Ramos (cell line): ENCODE measurements around the gene SUN1.
"Not testable (repeated sequence)": the region's sequence is repeated elsewhere in the genome, so short reads cannot be mapped to it uniquely, and the experiment has no call there.

Experiments
- in situ Hi-C: fragments of 300-500 bp; cut with MboI; formaldehyde crosslinking; loops from one replicate; pipeline ENCODE4 v1.14.3; 2022; ENCODE audit warnings: low sequenced_read_pairs; ENCODE audit not compliant: unreplicated experiment

The SUN1 gene

DNA sequence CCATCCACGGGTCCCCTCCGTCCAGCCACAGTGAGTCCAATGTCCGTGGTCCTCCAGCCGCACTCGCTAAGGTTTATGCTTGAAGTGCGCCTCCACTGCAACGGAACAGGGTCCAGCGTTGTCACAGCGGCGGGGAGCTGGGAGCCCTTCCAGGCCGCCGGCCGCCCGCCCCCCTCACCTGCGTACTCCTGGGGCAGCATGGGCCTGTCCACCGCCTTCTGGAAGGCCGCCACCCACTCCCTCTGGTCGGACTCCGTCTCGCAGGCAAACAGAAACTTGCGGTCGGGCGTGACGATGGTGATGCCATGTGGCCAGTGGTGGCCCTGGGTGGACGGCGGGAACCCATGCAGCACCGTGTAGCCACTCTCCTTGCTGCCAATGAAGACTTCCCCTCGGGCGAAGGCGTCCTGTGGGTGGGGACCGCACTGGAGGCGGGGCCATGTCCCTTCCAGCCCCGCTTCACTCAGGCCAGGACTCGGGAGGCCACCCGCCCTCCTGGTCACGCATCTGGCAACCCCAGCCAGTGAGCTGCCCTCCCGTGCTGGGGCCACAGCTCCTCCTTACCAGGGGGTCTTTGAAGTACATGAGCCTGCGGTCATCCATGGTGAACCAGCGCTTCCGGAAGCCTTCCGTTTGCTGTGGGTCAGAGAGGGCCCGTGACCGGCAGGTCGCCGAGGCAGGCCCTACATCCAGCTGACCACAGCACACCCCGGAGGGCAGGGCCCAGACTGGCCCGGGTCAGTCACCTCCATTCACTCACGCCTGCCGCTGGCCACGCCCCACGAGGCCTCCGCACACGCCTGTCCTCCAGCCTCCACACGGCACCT lies 66.8 kb downstream of the SUN1 start:
- in situ Hi-C loops = no loop called here

DNA sequence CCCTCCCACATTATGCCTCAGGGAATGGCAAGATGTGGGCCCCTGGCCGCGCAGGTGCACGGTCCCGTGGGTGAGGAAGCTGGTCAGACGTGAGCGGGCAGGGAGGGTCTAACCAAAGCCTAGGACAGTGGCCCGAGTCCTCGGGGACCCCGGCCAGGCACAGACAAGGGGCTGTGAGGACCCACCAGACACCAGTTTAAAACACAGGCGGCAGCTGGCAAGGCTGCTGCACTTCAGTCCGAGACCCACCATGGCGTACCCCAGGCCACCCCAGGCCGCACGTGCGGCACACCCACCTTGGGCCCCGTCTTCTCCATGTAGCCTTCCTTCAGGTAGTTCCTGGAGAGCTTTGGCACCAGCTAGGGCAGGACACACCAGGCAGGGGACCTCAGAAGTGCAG lies 67.5 kb downstream of the SUN1 start:
- in situ Hi-C loops = no loop called here

DNA sequence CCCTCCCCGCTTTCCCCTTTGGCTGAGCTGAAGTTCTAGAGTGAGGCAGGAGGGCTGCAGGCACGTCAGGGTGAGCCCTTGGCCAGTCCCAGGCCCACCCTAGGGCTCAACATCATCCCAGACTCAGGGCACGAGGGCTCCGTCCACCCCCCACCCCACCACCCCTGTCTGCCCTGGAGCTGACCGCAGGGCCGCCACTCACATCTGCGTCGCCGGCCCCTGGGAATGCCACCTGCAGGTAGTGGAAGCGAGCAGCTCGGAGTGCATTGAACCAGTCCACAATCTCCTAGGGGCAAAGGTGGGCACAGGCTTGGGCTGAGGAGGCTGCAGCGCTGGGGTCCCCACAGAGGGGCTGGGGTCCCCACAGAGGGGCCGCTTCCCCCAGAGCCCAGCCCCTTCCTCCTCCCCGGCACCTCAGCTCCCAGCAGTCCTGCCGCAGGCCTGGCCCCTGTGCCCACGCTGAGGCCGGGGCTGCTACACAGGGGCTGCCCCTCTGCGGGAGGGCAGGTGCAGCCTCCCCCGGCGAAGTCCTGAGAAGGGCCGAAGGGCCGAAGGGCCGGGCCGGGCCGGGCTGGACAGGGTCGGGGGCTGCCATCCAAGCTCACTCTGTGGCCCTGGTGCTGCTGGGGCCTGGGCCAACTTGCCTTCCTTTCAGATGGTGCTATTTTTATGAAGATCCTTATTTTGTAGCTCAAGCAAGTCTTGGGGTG lies 68.2 kb downstream of the SUN1 start:
- in situ Hi-C loops = no loop called here

DNA sequence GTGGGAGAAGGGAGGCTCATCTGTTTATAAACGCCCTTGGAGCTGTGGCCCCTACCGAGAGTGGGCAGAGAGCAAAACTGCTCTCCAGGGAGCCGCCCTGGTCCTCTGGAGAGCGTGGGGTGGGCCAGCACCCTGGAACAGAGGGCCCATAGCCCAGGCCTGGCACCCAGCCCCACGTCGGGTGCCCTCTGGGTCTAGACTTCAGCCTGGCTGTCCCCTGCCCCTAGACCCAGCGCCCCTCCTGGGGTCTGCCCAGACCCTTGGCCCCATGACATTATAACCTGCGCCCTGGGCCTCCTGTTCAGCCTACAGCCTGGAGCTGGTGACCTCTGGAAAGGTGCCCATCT lies 68.7 kb downstream of the SUN1 start:
- in situ Hi-C loops = no loop called here

DNA sequence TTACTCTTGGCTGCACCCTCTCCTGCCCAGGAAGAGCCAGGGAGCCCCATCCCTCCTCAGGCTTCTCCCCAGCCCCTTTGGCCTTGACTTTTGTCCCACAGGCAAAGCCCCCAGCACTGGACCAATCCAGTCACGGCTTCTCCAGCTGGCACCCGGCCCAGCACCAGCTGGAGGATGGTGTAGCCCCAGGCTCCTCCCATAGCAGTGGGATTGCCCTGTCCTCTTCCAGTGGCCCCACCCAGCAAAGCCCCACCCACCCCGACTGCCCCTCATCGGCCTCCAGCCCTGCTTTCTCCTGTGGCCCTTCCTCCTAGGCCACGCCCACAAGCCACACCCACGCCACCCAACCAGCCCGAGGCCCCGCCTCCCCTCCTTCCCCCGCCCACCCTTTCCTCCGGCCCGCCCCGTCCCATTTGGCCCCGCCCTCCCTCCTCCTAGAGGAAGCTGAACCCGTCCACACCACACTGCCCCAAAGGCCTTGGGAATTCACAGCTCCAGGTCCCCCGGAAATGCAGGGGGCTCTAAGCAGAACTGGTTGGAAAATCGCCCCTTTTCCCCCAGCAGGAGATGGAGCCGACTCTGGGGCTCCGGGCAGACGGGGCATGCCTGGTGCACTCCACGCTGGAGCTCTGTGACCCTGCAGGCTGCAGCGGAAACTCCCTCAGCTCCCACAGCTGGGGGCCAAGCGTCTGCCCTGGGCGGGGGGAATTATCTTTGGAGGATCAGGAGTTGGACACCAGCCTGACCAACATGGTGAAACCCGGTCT lies 69.3 kb downstream of the SUN1 start:
- in situ Hi-C loops = no loop called here

DNA sequence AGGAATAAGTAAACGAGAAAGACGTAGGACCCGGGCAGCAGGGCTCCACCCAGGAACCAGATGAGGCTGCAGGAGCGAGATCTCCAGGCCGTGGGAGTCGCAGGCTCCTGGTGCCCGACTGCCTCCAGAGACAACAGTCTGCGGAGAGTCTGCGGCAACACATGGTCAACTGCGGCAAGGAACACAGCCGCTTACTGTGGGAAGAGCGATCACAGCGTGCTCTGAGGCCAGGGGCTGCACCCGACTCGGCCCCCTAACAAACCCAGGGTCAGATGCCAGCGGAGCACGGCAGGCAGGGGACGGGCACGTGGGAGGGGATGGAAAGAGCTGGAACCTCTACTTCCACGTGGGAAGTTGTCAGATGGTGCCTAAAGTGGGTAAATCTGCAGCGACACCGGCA lies 70.7 kb downstream of the SUN1 start:
- in situ Hi-C loops = no loop called here

DNA sequence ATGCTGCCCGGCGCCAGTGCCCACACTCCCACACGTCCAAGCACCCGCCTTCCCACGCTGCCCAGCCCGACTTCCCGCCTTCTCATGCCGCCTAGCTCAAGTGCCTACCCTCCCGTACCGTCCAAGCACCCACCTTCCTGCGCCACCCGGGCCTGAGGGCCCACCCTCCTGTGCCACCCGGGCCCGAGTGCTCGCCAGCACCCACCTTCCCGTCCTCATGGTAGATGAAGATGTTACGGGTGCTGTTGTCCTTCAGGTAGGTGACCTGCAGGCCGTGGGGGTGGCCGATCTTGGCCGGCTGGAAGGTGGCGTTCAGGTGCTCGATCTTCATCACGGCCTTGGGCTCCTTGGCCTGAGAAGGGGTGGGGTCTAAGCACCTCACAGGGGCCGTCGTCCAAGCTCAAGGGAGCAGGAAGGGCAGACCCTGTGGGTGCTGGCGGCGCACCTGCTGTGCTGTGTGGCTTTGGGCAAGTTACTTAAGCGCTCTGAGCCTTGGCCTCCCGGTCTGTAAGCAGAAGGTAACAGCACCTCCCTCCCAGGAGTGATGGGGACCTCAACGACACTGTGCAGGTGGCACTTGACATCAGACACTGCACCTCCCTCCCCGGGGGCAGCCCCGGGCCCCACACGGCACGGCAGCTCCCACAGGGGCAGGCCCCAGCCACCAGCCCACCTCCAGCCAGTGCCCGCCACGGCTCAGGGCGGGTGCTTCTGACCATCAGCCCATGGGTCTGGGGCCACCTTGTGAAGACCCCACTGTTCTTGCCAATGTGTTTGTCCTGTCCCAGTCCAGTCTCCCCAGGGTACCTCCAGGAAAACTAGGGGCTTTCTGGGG lies 71.9 kb downstream of the SUN1 start:
- in situ Hi-C loops = no loop called here

DNA sequence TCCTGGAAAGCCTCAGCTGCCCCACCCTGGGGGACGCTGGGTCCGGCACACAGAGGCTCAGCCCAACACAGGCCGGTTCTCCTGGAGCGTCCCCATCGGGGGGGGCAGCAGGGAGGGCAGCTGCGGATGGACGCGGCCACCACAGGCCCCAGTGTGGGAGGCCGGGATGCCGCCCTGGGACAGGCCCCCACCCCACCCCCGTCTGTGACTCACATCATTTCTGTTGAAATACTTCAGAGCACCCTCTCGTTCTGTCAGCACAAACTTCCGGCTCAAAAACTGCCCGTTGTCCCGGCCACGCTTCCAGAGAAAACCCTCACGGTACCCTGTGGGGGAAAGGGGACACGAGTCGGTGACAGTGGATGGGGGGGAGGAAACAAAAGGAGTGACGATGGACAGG lies 72.6 kb downstream of the SUN1 start:
- in situ Hi-C loops = no loop called here

DNA sequence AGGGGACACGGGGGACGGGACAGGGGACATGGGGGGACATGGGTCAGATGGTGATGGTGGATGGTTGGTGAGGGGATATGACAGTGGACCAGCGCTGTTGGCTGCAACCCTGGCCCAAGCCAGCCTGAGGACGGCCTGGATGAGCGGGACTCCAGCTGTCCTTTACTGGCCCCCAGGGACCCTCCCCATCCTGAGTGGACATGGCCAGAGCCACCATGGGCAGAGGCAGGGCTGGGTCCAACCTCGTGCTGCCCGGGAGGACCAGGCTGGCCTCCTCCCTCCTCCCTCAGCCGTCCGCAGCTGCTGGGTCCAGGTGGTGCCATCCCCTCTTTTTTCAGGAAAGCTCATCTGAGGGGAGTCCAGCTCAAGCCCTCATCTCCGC lies 74.5 kb downstream of the SUN1 start:
- in situ Hi-C loops = no loop called here

DNA sequence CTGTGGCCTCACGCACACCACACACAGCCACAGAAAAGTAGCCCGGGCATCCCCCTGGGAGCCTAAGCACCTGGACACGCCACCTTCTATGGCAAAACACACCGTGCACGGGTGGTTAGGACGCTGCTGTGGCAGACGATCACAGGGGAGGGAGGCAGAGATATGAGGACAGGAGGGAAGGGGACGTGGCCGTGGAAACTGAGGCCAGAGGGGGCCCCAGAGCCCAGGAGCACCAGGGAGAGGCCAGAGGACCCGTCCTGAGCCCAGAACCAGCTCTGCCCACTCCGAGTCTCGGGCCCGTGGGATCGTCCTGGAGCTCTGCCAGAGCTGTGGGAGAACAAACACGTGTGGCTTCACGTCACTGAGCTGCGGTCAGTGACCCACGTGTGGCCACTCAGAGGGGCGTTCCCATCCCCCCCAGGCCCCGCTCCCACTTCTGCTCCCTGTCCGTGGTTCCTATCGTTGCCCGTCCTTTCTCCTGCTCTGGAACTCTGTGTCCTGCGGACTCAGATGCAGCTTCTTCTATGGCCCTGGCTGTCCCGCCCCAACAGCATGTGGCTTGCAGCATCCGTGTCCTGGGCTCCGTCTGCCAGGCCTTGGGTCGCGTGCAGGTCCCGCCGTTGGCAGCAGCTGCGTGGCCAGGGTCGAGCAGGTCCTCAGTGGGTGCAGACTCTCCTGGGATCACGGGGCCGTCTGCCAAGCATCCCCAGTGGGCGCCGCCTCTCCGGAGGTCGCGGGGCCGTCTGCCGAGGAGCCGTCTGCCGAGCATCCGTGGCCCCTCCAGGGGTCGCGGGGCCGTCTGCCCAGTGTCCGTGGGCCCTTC lies 75.1 kb downstream of the SUN1 start:
- in situ Hi-C loops = no loop called here

DNA sequence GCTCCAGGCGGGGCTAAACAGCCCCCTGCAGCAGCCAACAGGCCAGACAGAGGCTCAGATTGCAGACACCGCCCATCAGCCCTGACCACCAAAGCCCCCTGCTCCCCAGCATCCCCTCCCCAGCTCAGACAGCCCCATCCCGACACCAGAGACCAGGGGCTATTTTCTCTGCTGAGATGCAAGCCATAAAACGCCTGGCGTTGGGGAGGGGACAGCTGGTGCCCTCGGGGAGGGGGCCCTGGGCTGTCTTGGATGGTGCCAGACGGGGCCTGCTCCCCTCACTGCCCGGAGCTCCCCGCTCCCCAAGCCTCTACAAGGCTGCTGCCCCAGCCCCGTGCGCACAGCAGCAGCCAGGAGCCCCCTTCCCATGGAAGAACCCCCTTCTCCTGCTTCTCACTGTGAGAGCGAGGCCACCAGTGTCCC lies 75.9 kb downstream of the SUN1 start:
- in situ Hi-C loops = no loop called here

DNA sequence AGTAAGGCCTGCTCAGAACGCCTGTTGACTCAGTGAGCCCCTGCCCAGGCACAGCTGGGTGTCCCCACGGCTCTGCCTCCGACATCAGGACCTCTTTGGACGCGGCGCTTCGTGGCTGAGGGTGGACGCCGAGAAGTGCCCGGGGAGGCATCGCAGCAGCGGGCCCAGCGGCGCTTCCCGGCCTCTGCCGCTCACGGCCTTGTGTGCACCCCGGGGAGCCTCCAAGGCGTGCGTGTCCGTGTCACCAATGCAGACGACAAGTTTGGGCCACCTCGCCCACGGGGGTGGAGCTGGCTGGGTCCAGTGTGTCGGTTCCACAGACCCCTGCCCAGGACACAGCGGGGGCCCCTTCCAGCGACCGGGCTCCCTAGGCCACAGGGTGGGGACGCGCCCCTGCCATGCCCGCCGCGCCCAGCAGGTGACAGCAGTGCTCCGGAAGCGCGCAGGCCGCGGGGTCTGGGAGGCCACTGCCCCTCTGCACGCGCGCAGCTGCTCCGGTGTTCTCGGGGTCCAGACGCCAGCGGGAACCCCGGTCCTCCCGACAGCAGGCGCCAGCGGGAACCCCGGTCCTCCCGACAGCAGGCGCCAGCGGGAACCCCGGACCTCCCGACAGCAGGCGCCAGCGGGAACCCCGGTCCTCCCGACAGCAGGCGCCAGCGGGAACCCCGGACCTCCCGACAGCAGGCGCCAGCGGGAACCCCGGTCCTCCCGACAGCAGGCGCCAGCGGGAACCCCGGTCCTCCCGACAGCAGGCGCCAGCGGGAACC lies 76.5 kb downstream of the SUN1 start:
- in situ Hi-C loops = not testable (repeated sequence)

DNA sequence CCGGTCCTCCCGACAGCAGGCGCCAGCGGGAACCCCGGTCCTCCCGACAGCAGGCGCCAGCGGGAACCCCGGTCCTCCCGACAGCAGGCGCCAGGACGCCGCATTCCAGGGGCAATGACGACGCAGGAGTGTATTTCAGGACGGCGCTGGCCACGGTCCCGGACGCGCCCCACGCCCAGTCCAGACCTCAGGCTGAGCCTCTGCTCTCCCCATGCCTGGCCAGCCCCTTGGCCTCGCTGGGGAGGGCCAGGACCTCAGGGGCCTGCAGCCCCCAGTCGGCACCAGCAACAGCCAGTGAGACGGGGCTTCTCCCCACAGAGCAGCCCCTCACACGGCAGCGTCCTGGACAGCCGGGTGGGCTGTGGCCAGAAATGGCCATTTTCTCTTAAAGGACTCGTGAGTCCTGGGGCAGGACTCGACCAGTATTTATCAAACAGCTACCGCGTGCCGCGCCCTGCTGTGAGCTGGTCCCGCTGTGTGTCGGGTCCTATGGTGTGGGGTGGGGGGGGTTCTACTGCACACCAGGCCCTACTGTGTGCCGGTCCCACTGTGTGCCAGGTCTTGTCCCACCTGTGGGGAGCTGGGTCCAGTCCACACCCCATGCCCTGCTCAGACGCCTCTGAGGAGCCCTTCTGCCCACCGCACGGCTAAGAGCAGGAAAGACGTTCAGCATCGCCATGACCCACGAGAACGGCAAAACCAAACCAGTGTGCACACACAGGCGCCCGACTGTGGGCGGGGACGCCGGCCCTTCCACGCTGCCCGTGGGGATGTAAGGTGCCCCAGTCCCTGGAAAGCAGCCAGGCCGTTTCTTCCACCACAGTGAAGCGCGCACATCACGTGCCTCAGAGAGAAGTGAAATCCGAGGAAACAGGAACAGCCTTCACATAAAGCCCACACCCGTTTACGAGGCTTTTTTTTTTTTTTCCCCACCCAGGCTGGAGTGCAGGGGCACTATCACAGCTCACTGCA lies 77.4 kb downstream of the SUN1 start:
- in situ Hi-C loops = loop anchor here (10.0 kb wide), 1 partner anchor 275 kb away; no protein-coding TSS in a partner anchor

DNA sequence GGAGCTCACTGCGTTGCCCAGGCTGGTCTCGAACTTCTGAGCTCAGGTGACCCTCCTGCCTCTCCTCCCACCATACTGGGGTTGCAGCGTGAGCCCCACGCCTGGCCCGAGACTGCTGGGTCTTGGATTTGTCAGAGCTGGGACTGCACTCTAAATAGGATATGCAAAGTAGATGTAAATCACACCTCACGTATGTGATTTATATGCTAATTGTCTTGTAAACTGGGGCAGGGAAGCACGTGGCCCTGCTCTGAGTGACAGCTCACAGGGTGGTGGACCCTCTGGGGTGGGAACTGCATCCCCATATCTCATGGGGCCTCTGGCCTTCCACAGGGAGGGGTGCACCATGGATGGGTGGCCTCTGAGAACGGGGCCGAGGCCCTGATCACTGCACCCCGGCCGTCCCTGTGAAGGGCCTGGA lies 78.2 kb downstream of the SUN1 start:
- in situ Hi-C loops = loop anchor here (10.0 kb wide), 1 partner anchor 274 kb away; no protein-coding TSS in a partner anchor

DNA sequence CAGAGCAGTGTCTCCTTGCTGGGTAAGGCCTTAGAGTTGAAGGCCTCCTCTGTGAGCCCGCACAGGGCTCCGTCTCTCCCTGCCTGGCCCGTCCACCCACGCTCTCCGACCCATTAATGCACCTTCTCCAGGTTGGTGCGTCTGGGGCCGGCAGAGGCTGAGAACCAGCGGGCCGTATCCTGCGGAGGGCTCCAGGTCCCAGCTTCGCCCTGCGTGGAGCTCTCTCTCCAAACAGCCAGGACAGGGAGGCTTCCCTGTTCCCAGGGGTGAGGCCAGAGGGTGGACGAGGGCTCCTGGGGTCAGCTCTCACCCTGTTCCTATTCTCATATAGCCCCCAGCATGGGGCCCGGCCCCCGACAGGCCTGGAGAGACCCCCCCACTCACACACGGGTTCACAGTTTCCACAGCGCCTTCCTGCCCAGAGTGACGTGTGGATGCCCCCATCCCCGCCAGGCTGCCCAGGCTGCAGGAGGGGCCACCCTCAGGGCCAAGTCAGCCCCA lies 78.7 kb downstream of the SUN1 start:
- in situ Hi-C loops = loop anchor here (10.0 kb wide), 1 partner anchor 274 kb away; no protein-coding TSS in a partner anchor

DNA sequence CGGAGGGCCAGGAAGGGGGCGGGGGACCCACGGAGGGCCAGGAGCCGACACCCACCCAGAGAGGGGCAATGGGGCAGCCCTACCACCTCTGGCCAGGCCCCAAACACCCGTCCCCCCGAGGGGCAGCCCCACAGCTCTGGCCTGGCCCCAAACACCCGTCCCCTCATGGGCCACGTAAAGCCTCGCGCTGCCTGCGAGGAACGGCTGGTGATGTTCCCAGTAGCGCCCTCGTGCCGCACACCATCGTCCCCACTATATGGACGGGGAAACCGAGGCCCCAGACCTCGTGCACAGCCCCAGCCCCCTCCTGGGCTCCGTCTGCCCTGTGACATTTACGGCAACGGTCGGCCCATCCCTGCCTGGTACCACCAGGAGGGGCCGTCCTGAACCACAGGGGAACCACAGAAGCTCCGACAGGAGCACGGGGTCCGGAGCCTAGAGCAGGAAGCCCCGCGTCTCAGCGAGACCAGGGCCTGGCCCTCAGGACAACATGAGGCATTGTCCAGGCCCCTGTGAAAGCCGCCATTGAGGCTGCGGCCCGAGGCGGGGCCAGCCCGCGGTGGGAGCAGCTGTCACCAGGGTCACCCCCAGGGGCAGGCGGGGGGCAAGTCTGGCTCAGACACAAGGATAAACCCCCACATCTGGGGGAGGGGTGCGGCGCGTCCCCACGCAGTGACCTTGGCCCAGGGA lies 79.7 kb downstream of the SUN1 start:
- in situ Hi-C loops = loop anchor here (10.0 kb wide), 1 partner anchor 273 kb away; no protein-coding TSS in a partner anchor
